K562 (cell line): ENCODE results near the gene TRPM4. TPM values are rescaled to one million over a fixed set of nuclear protein-coding genes. Genes with fewer than 3 reads are reported as not detected.

ENCODE experiments used
- BRD4 ChIP-seq: fragments of 200-600 bp; sonication (generic); IDR thresholded peaks from 2 replicates; pipeline ENCODE4 v1.6.1; 2017; ENCODE audit warnings: inconsistent platforms
- ETV1 ChIP-seq: fragments of 450-650 bp; conservative IDR thresholded peaks from 2 replicates; pipeline ENCODE4 v1.6.1; 2016; ENCODE audit warnings: missing genetic modification characterization, control low read depth, low read depth, missing compliant biosample characterization
- HCFC1 ChIP-seq: IDR thresholded peaks from 2 replicates; pipeline ENCODE4 v1.6.1; 2012; ENCODE audit warnings: low read depth, low read length, improper control_type of control experiment
- MBD1 ChIP-seq: fragments of 250-450 bp; sonication (Bioruptor Pico); IDR thresholded peaks from 2 replicates; pipeline ENCODE4 v1.8.0; 2022; ENCODE audit warnings: inconsistent platforms
- MCM2 ChIP-seq: fragments of 450-650 bp; IDR thresholded peaks from 2 replicates; pipeline ENCODE4 v1.6.1; 2017; ENCODE audit warnings: low read depth, mild to moderate bottlenecking
- NELFE ChIP-seq: IDR thresholded peaks from 2 replicates; pipeline ENCODE4 v1.6.1; 2011; ENCODE audit warnings: mild to moderate bottlenecking; ENCODE audit not compliant: insufficient read depth, insufficient read length
- PBX2 ChIP-seq, 2 experiments: IDR thresholded peaks in 1 of 2; conservative IDR thresholded peaks in 1 of 2; 2 replicates each; pipeline ENCODE4 v1.6.1; 2016; ENCODE audit warnings: low read depth in 2 of 2, mild to moderate bottlenecking in 1 of 2, missing compliant biosample characterization in 1 of 2, missing genetic modification characterization in 1 of 2, moderate library complexity in 1 of 2
- SRSF7 ChIP-seq: fragments of 200-400 bp; formaldehyde crosslinking; optimal IDR thresholded peaks from 2 replicates; pipeline ENCODE3; 2017; ENCODE audit warnings: mild to moderate bottlenecking, low read depth, low read length
- STAT5B ChIP-seq: fragments of 250-450 bp; sonication (Bioruptor Pico); IDR thresholded peaks from 2 replicates; pipeline ENCODE4 v1.8.0; 2021; ENCODE audit warnings: mild to moderate bottlenecking, inconsistent platforms
- TEAD4 ChIP-seq, 2 experiments: sonication (generic) in 1 of 2; formaldehyde crosslinking in 1 of 2; IDR thresholded peaks; 2 replicates each; pipeline versions ENCODE4 v1.6.1 to v1.8.0; 2012 to 2022; ENCODE audit warnings: borderline replicate concordance in 1 of 2, inconsistent platforms in 1 of 2, low read length in 1 of 2, mild to moderate bottlenecking in 1 of 2, missing genetic modification reagents in 1 of 2
- UBTF ChIP-seq, 2 experiments: IDR thresholded peaks; 2 replicates each; pipeline ENCODE4 v1.6.1; 2012; ENCODE audit warnings: improper control_type of control experiment in 2 of 2, low read depth in 2 of 2, low read length in 2 of 2, borderline replicate concordance in 1 of 2
- YBX1 ChIP-seq: fragments of 450-650 bp; IDR thresholded peaks from 2 replicates; pipeline ENCODE4 v1.7.1; 2016; ENCODE audit warnings: mild to moderate bottlenecking
- ZMIZ1 ChIP-seq, 2 experiments: fragments of 150-350 bp in 1 of 2; IDR thresholded peaks; 2 replicates each; pipeline ENCODE4 v1.6.1; 2012 to 2016; ENCODE audit warnings: low read depth in 2 of 2, low read length in 2 of 2, mild to moderate bottlenecking in 1 of 2, moderate library complexity in 1 of 2
- ZNF668 ChIP-seq: fragments of 250-450 bp; sonication (Bioruptor Pico); IDR thresholded peaks from 2 replicates; pipeline ENCODE4 v1.8.0; 2022; ENCODE audit warnings: mild to moderate bottlenecking, inconsistent platforms
- ZSCAN32 ChIP-seq: fragments of 450-650 bp; formaldehyde crosslinking; IDR thresholded peaks from 2 replicates; pipeline ENCODE4 v1.4.0; 2020; ENCODE audit warnings: mild to moderate bottlenecking, moderate library complexity
- polyA plus RNA-seq, 8 experiments: library from polyadenylated mRNA; depleted of rRNA in 4 of 8; stranded (reverse) in 5 of 8; unstranded in 3 of 8; fragments of >200 nt; fragmentation: Nextera tagmentation in 2 of 8; fragmentation: Illumina TruSeq in 1 of 8; extraction: Ambion mirVana in 2 of 8; extraction: Trizol in 1 of 8; gene quantifications; 2 replicates each; pipeline versions ENCODE4 v1.2.1 to v1.2.3, GENCODE V29; 2011 to 2014; ENCODE audit warnings: inconsistent platforms in 1 of 8, missing spikeins in 1 of 8
- total RNA-seq, 7 experiments: library from RNA; depleted of rRNA in 6 of 7; stranded (reverse); fragments of >200 nt in 6 of 7; fragmentation: Illumina TruSeq in 2 of 7; extraction: Trizol in 2 of 7; gene quantifications; 2 replicates each; pipeline versions ENCODE4 v1.2.1 to v1.2.3, GENCODE V29; 2011 to 2021; ENCODE audit warnings: low replicate concordance in 1 of 7

Gene TRPM4
- total and polyA plus RNA-seq, 9 of the 15 experiments (the other 6 are each of a cell fraction or from before 2014, with no cell fraction given): 6.5 to 45.4 (median 15.2) TPM

- TF ChIP-seq MBD1 (CRISPR knock-in tag): no peak
- no peak for TF ChIP-seq PBX2 (CRISPR knock-in tag; IDR thresholded peaks at IDR 0.05; ENCODE audit: low read depth)
- TF ChIP-seq PBX2 (tag; conservative IDR thresholded peaks at IDR 0.05; ENCODE audit: low read depth): no peak
- no peak for TF ChIP-seq YBX1
- TF ChIP-seq ZMIZ1 (IDR thresholded peaks at IDR 0.05; ENCODE audit: low read depth in 2 of 2, low read length in 2 of 2): no peak
- TF ChIP-seq ZSCAN32: no peak
- peak; percentile 45; the same call in 1 of the 2 replicates for TF ChIP-seq TEAD4 (IDR thresholded peaks at IDR 0.05; ENCODE audit: low read length)
- TF ChIP-seq TEAD4 (CRISPR knock-in tag; IDR thresholded peaks at IDR 0.05; ENCODE audit: borderline replicate concordance): peak; percentile 85; the same call in 1 of the 2 replicates
- no peak; the same call in 1 of the 2 replicates for TF ChIP-seq HCFC1
- no peak for TF ChIP-seq BRD4
- no peak for TF ChIP-seq NELFE
- no peak for TF ChIP-seq MCM2
- TF ChIP-seq ZNF668 (CRISPR knock-in tag): no peak
- no peak for TF ChIP-seq SRSF7
- peak in 1 of 2 experiments; percentile 86; a peak in 2 of 4 replicates for TF ChIP-seq UBTF (IDR thresholded peaks at IDR 0.05; ENCODE audit: borderline replicate concordance in 1 of 2, low read depth in 2 of 2, low read length in 2 of 2)
- TF ChIP-seq STAT5B (CRISPR knock-in tag): no peak
- TF ChIP-seq ETV1 (tag): no peak
Observed at GRCh38 chr19:49127674-49128544, 29.7 kb upstream of the TRPM4 start (continued).
